GM18858 (cell line): ENCODE measurements around the gene PREX1.
"Not testable (repeated sequence)": the region's sequence is repeated elsewhere in the genome, so short reads cannot be mapped to it uniquely, and the experiment has no call there.

Source experiments
- ATAC-seq: cut with Tn5 transposase; IDR thresholded peaks from one replicate; pipeline ENCODE4 v1.9.1; 2021; ENCODE audit not compliant: unreplicated experiment

PREX1 gene

DNA sequence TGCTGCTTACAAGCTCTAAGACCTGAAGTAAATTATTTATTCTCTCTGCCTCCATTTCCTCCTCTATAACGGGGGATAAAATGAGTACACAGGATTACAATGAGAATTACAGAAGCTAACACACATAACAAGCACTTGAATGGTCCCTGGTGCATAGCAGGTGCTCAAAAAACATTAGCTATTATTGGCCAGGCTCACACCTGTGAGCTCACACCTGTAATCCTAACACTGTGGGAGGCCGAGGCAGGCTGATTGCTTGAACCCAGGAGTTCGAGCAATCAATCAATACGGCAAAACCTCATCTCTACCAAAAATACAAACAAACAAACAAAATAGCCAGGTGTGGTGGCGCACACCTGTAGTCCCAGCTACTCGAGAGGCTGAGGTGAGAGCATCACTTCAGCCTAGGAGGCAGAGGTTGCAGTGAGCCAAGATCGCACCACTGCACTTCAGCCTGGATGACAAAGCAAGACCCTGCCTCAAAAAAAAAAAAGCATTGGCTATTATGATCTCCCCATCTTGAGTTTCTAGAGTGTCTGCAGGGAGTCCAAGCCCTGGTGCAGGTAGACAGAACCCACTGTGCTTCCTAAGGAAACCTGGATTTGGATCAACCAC lies 68.1 kb downstream of the PREX1 start:
- ATAC-seq, result no peak

DNA sequence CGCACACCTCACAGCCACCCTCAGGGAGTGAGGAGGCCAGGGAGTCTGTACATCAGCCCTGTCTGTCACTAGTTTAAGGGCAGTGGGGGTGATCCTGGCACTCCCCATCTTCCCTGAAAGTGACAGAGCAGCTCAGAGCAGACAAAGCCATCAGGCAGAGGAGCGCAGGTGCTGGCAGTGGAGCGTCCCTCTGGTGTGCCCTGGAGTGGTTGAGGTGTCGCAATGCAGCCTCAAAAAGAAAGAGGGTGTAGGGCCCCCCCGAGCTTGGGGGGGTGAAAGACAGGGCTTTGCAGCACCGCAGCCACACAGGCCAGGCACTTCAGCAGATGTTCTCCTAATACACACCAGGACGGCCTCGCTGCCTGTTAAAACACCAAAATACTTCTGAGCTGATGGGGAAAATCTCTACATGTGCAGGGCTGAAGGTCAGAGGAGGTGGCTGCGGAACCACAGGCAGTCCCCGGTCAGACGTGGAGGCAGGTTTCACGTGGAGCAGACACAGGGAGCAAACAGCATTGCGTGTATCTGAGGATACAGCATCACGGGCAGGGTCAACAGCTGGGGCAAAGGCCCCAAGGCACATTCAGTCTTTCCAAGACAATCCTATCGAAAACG lies 69.5 kb downstream of the PREX1 start:
- ATAC-seq, result no peak

DNA sequence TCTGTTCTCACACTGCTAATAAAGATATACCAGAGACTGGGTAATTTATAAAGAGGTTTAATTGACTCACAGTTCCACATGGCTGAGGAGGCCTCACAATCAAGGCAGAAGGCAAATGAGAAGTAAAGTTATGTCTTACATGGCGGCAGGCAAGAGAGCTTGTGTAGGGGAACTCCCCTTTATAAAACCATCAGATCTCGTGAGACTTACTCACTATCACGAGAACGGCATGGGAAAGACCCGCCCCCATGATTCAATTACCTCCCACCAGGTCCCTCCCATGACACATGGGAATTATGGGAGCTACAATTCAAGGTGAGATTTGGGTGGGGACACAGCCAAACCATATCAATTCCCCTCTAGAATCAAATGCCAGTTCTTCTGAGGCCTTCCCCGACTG lies 71.0 kb downstream of the PREX1 start:
- ATAC-seq, result not testable (repeated sequence)

DNA sequence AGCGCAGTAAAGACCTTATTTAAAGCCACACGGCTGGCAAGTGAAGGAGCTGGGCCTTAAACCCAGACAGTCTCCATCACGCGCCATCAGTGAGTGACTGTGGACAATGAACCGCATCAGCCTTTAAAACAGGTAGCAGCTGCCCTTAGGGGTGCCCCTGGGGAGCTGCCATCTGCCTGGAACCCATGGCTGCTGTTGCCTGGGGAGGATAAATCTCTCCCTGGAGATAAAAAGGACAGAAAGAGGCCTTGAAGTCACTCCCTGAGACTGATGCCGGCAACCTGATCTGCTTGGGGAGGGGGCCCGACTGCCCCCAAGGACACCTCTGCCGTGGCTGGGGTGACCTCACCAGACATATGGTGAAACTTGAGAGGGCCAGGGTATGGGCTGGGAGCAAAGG lies 73.5 kb downstream of the PREX1 start:
- ATAC-seq, result no peak

DNA sequence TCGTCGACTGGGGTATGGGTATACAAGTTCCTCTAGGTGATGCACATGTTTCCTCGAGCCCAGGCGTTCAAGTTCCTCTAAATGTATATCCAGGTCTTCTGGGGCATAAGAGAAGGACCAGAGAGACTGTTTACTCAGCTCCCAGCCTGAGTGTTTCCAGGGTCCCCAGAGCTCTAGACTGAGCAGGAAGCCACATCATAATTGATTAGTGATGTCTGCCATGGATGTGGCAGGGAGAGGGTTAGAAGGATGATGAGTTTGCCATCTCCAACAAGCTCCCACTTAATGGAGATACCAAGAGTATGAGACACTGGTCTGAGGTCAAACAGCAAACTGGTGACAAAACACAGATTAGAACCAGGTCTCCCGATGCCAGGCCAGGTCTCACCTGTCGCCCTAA lies 74.8 kb downstream of the PREX1 start:
- ATAC-seq, result no peak

DNA sequence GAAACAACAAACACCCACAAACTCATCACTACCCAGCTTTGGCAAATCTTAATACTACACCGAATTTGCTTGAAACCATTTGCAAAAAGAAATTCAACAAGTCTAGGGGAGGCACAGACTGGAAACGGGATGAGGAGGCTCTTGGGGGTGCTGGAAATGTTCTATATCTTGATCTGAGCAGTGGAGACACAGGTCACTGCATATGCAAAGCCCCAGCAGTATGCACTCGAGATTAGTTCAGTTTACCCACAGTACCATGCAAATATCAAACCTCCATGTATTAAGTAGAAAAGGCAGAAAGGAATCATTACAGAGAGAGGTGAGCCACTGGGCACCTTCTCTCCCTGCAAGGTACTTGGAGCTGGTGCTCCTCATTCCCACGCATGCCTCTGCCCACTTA lies 75.9 kb downstream of the PREX1 start:
- no peak for ATAC-seq

DNA sequence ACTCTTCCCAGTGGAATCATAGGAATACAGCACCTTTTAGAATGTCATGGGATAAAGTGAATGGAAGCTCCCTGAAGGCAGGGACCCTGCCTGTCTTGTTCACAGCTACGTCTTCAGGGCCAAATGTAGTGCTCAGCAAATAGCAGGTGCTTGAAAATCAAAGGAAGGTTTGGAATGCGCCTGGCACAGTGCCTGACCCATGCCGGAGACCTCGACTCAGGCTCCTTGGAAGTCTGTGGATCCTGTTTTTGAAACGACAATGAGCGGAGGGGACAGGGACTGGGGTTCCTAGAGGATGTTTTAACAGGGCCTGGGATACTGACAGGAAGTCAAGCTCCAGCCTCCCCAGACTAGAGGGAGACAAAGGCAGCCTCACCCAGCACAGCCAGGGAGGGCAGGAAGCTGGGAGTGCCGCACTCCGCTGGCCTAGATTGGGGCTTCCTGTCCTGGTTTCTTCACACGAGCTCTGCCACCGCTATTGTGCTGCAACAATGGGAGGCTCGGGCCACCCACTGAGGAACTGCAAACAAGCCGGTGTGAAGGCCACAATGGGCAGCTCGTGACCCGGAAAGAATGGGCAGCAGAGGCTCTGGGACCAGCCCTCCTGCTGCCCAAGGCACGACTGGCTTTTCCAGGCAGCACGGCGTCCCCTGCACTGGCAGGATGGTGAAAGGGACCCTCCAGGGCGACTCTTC lies 76.7 kb downstream of the PREX1 start:
- no peak for ATAC-seq

DNA sequence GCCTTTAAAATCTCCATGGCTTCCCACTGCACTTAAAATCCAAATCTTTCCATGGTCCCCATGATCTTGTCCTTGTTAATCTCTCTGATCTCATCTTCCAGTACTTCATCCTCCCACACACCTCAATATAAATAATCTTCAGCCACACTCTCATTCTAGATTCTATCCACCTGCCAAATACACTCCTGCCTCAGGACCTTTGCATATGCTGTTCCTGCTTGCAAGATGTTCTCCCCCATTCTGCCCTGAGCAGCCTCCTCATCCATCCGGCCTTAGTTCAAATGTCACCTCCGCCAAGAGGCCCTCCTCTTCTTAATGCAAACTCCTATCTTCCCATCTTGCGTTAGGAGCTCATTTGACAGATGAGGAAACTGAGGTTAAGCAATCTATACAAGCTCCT lies 77.4 kb downstream of the PREX1 start:
- ATAC-seq, result no peak

DNA sequence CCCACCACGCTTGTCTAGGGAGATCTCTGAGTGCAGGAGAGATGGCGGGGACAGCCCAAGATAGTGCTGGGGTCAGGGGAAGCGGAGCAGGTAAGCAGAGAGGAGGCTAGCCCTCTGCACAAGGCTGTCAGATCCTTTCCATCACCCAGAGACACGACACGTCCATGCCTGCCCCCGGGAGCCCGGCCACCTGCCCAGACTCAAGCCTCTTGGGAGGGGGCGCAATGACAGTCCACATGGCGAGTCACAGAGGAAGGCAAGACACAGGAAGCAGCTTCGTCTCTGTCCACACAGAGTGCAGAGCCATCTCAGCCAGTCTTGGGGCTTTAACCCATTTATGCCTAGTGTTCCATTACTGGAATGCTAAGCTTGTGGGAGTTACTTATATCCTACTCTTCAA lies 78.4 kb downstream of the PREX1 start:
- ATAC-seq, result no peak

DNA sequence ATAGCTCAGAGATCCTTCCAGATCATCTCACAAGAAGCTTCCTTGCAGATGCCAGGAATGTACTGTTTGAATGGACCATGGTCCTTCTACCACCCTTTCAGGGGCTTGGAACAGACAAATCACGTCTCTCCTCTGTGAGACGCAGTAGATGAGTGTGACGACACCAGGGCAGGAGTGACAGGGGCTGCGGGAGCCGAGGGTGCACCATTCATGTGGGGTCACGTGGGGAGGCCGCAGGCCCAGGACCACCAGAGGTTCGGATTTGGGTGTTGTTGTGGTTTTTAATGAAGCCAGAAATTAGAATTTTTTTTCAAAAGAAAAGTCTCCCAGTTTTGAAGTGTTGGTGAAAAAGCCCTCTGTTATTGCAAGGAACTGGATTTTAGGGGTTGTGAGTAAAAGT lies 79.2 kb downstream of the PREX1 start:
- ATAC-seq, result no peak

DNA sequence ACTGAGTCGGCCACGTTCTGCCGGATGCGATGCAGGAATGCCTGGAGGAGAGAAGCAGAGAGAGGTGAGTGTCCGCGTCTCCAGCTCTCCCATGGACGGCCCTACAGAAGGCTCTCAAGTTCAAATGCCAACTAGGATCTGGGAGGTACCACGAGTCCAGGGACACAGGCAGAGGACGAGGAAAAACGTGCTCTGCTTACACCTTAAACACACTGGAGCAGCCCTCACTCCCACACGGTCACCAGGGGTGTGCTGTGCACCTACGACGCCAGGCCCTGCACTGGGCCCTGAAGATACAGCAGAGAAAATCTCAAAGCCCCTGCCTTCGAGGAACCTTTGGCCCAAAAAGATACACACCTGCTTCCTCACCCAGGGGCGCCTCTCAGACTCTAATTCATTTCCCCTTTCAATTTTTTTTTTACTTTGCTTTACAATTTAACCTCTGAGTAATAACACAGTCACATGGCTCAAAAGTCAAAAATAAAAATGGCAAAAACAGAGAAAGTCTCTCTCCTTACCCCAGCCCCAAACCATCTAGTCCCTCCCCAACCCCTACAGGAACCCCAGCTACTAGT lies 79.9 kb downstream of the PREX1 start:
- ATAC-seq, result no peak

DNA sequence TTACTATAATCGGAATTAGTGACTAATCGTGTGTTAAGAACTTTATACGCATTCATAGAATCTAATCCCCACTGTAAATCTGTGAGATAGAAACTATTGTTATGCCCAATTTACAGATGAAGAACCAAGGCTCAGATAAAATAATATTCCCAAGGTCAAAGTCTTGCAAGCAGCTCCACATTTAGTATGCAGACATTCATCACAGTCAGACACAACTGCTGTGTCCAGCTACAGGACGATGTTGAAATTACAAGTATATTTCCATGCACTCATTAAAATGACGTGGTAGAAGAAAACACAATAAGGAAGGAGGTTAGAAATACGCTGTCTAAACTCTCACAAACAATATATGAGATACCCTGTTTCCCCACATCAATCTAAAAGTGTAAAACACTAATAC lies 82.5 kb downstream of the PREX1 start:
- ATAC-seq, result no peak

DNA sequence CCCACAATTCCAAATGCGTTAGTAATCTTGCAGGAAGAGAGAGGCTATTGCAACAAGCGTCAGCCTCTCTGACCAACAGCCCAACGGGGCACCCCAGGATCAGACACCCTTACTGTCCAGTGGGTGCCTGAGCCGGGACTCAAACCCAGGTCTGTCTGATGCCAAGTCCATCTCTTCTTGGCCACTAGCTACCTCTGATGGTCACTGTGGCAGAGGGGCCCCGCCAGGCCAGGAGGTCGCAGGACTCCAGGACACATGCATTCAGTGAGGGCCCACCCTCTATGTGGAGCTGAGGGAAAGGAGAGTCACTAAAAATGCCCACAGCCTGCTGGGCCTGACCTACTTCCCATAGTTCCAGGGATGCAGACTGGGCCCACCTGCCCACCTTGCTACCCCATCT lies 83.3 kb downstream of the PREX1 start:
- ATAC-seq, result no peak

DNA sequence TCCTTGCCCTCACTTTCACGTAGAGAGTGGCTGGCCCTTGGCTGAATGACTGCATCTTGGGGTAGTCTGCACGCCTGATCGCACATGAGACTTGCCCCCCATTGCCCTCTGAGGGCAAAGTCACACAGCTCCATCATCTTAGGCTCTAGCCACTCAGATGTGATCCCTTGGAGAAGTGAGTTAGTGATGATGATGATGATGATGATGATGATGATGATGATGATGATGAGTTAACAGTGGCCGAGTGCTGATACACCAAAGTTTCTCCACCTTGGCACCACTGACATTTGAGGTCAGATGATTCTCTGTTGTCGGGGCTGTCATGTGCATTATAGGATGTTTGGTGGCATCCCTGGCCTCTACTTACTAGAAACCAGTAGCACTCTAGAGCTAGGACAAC lies 84.0 kb downstream of the PREX1 start:
- no peak for ATAC-seq

DNA sequence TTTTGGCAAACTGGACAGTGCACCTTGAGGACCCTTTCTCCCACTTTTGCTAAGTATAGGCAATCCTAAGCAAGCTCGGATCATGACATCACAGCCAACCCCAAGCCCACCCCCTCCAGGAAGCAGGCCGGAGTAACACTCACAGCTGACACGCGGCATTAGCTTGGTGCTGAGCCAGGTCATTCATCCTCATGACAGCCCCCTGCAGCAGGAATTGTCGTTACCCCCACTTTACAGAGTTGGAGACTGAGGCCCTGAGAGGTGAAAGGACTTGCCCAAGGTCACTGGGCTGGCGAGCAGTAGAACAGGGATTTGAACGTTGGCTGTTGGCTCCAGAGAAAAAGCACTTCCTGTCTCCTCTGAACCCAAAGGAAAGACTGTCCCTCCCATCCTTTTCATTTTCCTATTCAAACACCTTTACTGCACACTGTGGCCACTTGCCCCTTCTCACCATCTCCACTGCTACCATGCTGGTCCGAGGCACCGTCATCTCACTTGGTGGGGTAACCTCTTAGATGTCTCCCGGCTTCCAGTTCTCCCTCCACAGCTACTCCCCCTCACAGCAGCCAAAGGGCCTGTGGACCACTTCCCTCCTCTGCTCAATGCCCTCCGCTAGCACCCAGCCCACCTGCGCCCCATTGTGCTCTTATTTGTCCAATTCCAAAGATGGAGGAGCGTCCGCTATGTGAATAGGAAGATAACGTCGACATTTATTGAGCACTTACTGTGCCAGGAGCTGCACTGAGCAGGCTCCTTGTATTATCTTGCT lies 84.7 kb downstream of the PREX1 start:
- ATAC-seq, result no peak

DNA sequence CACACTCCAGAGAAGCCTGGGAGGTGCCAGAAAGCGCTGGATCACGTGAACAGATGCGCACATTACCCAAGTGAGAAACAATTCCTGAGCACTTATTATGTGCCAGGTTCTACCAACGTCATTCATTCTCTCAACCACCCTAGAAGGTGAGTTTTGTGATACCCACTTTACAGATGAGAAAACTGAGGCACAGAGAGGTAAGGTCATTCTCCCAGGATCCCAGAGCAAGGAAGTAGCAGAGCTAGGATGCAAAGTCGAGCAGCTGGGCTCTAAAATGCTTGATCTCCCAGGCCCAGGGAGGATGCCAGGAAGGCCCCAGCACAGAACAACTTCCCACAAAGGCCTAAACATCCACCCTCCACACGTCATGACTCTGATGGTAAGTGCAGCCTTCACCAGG lies 85.6 kb downstream of the PREX1 start:
- no peak for ATAC-seq

DNA sequence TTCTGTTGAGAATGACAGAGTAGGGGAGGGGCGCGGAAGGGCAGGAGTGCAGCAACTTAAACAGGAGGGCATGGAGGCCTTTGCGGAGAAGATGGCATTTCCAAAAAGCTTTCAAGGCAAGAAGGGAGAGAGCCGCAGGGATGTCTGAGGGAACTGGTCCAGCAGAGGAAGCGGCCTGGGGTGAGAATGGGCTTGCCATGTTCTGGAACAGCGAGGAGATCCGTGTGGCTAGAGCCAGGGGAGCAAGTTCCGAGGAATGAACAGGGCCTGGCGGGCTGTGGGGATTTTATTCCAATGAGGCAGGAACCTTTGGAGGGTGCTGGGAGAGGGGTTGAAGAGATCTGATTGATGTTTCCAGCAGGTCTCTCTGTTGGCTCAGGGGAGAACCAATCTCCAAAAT lies 86.1 kb downstream of the PREX1 start:
- ATAC-seq, result no peak

DNA sequence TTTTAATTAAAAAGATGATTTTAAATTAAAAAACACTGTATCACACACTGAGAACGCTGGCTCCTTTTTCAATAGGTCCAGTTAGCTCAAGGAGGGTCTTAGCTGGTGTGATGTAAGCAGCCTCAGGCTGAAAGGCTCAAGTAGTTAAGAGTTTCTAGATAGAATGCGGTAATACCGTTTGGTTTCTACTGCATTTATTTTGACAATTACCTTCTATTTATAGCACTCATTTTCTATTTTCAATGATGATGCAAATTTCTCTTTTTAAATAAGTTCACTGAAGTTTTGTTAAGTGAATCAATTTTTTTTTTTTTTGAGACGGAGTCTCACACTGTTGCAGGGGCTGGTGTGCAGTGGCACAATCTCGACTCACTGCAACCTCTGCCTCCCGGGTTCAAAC lies 87.1 kb downstream of the PREX1 start:
- ATAC-seq, result no peak

DNA sequence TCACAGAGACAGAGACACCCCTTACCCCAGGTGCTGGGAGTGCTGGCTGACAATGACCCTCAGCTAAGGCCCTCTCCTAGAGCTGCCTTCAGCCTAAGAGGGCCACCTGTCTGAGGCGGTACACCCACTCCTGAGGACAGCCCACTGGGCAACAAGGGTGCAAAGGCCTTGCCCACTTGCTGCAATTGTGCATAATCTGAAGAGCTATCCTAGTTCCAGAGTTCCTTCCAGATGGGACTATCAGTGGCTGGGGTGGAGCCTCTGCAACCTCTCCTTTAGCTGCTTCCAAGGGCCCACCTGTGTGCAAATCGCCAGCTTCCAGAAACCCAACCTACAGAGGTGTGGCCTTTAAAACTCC lies 87.5 kb downstream of the PREX1 start:
- ATAC-seq, result no peak

DNA sequence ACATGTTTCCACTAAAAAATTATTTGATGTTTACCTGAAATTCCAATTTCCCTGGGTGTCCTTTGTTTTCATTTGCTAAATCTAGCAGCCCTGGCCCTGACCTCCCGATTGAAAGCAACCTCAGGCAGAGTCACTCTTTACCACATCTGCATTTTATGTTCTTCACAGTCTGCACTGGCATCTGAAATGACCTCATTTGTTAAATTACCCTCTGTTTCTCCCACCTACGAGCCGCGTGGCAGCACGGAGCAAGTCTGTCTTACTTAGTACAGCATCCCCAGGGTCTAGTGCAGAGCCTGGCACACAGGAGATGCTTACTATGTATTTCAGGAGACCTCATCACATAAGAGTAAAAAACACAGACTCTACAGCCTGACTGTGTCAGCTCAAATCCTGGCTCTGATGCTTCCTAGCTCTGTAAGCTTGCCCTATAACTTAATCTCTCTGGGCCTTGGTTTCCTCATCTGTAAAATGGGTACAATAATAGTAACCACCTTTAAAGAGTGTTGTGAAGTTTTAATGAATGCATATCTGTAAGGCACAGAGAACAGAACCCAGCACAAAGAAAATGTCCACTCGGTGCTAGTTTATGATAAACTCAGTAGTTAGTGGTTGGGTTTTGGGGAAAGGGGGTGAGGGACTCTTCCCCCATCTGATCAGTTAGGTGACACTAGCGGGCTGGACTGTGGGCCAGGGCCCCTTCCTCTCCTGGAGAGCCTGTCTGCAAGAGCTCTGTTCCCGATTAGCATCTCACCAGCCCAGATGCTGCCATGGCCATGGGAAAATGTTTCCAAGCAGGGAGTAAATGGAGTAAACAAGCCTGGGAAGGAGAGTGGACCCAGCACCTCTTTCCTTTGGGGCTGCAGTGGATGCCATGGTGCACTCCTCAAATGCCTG lies 88.2 kb downstream of the PREX1 start:
- no peak for ATAC-seq
